Dermis blood vessel endothelial cell (primary cell): ENCODE measurements around the gene ELP2. TPM values are rescaled to one million over a fixed set of nuclear protein-coding genes. Genes with fewer than 3 reads are reported as not detected.

Source experiments
- total RNA-seq: library from RNA; depleted of rRNA; stranded (reverse); fragments of >200 nt; gene quantifications from 2 replicates; pipeline ENCODE4 v1.2.3, GENCODE V29; 2014

ELP2 gene
- total RNA-seq, 1 donor from 2014 or later: 69.6 TPM

Other genes with a start within 250 kb of the ELP2 start
- 51.7 and 58.4 TPM in 2 replicates for gene RPRD1A, start 62.3 kb upstream of the ELP2 start, total RNA-seq
- gene SLC39A6, start 559 bp upstream of the ELP2 start, total RNA-seq: 18.2 and 18.5 TPM in 2 replicates
- 0.34 and 0.79 TPM in 2 replicates for gene MOCOS, start 57.6 kb downstream of the ELP2 start, total RNA-seq
- 0.14 and 0.34 TPM in 2 replicates for gene FHOD3, start 167.8 kb downstream of the ELP2 start, total RNA-seq